HEK293T (cell line): Measurements from ENCODE around the gene MTMR10.

Experiments used
- BHLHE40 ChIP-seq: fragments of 450-650 bp; IDR thresholded peaks from 2 replicates; pipeline ENCODE4 v1.6.1; 2016; ENCODE audit warnings: mild to moderate bottlenecking, moderate library complexity, borderline replicate concordance
- FOXM1 ChIP-seq: fragments of 450-650 bp; IDR thresholded peaks from 2 replicates; pipeline ENCODE4 v1.6.1; 2017; ENCODE audit warnings: mild to moderate bottlenecking, borderline replicate concordance
- L3MBTL2 ChIP-seq: fragments of 450-650 bp; conservative IDR thresholded peaks from 2 replicates; pipeline ENCODE4 v1.6.1; 2016; ENCODE audit warnings: mild to moderate bottlenecking
- LEF1 ChIP-seq: fragments of 450-650 bp; IDR thresholded peaks from 2 replicates; pipeline ENCODE4 v1.6.1; 2017; ENCODE audit warnings: mild to moderate bottlenecking, borderline replicate concordance
- TARDBP ChIP-seq: fragments of 450-650 bp; IDR thresholded peaks from 2 replicates; pipeline ENCODE4 v1.6.1; 2016
- ZNF384 ChIP-seq: fragments of 450-650 bp; IDR thresholded peaks from 2 replicates; pipeline ENCODE4 v1.6.1; 2016

DNA sequence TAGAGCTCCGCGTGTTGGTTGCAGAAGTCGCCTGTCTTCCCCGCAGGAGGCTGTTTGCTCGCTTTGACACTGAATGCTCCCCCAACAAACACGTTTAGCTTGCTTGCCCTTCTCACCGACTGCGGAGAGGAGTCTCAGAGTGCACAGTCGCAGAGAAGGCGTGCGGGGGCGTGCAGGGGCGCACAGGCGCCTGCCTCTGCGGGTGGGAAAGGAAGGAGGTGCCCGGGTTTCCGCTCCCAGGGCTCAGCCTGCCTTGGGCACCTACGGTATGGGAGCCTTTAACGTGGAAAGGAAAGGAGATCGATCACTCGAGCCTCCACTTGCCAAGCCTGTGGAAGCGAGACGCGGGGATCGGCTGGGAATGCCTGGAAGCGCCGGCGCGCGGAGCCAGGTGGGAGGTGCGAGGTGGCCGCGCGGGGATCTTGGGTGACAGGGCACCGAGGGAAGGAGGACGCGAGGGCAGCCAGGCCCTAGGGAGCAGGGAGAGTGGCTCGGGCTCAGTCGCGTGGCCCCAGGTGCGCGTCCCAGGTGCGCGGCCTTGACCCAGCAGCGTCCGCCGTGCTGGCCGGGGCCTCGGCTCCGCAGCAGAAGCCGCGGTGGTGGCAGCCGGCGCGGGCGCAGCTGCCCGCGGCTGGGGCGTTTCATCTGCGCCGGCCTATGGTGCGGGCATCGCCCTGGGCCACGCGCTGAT is 87.8 kb downstream of the MTMR10 start, which contains the start of gene FAN1:
- TF ChIP-seq FOXM1 (no peak), TARDBP (no peak), BHLHE40 (no peak), ZNF384 (no peak), LEF1 (no peak), L3MBTL2 (peak; percentile 92)
